HG02642 (cell line): ENCODE data around the gene ANKFY1.
A peak's percentile ranks its signal among the peaks of the same experiment; 100 is the strongest.
"Not testable (repeated sequence)": the region's sequence is repeated elsewhere in the genome, so short reads cannot be mapped to it uniquely, and the experiment has no call there.

Source experiments
- ATAC-seq: cut with Tn5 transposase; IDR thresholded peaks from one replicate; pipeline ENCODE4 v1.9.1; 2021; ENCODE audit warnings: mild to moderate bottlenecking; ENCODE audit not compliant: unreplicated experiment, poor library complexity

The ANKFY1 gene

DNA sequence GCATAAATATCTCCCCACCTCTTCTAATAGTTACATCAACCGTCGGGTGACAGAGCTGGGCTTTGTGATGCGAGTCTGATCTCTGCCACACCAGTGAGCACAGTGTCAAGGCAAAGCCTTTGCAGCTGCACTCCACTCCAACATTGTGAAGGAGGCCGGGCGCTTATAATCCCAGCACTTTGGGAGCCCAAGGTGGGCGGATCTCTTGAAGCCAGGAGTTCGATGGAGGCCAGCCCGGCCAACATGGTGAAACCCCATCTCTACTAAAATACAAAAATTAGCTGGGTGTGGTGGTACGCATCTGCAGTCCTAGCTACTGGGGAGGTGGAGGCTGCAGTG lies 101.8 kb downstream of the ANKFY1 start:
- no peak for ATAC-seq

DNA sequence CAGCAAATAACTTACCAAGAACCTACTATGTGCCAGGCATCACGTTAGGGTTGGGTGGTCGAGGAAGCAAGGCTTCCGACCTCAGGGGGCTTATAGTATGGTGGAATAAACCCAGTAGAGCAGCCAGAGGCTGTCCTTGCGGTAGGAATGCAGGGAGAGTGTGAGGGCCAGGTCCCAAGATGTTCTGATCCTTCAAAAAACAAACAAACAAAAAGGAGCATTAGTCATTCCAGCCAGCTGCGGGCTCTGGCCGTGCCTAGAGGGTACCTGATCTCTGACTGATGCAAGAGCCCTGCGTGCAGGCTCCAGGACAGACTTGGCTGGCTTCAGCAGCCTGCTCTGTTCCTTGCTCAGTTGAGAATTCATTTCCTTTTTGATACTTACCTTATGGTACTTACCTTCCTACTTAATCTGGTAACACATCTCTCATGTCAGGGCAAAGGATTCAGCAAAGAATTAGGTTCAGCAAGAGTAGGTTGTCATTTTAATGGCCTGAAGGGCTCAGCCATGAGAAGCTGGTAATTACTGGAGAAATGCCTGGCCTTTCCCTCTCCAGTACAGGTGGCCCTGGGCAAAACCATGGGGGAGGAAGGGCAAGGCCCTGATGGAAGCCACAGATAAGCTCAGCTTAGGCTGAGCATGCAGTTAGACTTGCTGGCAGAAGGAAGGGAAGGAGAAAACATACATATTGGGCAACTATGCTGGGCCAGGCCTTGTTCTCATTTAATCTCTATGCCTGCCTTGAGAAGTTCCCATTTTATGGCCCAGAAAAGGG lies 102.4 kb downstream of the ANKFY1 start:
- ATAC-seq, result no peak

DNA sequence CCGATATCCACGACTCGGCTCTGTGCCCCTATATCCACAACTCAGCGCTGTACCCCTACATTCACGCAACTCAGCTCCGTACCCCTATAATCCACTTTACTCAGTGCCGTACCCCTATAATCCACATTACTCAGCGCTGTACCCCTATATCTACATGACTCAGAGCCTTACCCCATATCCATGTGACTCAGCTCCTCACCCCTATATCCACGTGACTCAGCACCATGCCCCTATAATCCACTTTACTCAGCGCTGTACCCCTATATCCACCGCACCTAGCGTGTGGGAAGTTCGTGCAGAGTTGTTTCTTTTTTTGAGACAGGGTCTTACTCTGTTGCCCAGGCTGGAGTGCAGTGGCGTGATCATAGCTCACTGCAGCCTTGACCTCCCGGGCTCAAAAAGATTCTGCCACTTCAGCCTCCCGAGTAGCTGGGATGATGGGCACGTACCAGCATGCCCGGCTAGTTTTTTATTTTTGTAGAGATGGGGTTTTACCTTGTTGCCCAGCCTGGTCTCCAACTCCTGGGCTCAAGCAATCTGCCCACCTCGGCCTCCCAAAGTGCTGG lies 103.4 kb downstream of the ANKFY1 start:
- ATAC-seq, result no peak

DNA sequence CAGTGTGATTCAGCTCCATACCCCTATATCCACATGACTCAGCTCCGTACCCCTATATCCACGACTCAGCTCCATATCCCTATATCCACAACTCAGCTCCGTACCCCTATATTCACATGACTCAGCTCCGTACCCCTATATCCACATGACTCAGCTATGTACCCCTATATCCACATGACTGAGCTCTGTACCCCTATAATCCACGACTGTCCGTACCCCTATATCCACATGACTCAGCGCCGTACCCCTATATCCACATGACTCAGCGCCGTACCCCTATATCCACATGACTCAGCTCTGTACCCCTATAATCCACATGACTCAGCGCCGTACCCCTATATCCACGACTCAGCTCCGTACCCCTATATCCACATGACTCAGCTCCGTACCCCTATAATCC lies 104.0 kb downstream of the ANKFY1 start:
- no peak for ATAC-seq

DNA sequence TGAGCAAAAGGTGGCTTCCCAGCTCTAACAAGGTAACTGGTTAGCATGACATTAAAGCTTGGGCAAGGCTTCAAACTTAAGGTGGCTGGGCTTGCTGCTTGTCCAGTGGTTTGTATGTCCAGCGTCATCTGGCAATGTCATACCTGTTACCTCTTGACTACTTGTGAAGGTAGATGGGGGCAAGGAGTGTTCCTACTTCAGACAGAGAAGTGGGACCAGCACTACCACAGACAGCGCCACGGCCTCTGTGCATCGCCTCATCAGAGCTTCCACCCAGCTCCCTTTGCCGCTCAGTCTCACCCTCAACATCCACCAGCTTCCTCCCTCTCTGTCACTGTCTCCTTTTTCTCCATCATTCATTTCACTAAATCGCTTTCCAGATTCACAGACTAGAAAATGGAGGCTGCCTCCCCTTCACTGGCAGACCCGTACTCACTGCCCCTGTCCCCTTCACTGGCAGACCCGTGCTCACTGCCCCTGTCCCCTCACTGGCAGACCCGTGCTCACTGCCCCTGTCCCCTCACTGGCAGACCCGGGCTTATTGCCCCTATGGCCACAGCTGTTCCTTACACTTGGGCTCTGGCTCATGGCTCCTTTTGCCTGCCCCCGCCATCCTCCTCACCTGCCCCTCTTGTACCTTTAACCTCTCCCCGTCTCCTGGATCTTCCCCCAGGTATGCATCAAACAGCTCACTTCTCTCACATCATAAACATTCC lies 106.0 kb downstream of the ANKFY1 start:
- ATAC-seq, result no peak

DNA sequence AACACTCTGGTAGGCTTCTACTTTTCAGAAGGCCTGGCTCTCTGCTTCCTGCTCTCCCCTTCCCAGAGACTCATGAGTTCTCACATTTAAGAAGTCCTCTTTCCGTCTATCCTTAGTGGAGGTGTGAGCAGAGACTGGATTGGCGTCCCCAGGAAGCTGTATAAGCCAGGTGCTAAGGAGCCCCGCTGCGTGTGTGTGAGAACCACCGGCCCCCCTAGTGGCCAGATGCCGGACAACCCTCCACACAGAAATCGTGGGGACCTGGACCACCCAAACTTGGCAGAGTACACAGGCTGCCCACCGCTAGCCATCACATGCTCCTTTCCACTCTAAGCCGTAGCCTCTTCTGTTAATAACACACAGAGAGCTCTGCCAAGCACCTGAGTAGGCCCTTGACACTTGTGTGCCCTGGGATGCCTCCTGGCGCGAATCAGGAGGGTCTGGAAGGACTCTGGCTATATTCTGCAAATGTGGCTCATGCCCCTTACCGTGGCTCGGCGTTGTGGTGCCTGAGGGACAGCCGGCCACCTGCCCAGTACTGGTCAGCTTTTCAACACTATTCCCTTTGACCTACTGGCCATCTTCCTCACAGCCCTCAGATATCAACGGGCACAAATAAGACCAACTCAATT lies 106.9 kb downstream of the ANKFY1 start:
- ATAC-seq, result no peak

DNA sequence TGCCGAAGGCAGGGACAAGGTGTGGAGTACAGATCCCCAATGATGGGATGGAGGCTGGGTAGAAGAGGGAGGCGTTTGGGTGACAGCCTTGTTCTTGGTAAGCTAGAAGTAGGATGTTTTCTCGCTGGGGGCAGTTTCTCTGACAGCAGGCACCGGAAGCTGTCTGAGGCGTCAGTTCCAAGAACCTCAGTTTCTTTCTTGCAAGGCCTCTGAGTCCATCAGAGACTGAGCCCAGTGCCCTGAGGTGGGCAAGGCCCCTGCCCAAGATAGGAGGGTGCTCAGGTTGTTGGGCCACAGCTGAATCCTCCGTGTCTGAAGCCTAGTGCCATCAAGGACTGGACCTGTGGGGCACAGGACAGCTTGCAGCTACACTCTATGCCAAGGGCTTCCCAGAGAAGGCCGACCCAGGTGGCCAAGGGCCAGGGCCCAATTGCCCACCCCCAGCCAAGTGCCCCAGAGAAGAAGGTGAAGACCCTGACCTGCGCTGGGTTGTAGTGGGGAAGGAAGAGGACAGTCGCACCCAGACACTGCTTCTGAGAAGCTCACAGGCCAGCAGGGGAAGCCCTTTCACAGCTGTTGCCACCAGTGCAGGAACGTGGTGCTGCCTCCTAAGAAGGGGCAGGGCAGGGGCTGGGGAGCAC lies 107.7 kb downstream of the ANKFY1 start:
- ATAC-seq, result no peak

DNA sequence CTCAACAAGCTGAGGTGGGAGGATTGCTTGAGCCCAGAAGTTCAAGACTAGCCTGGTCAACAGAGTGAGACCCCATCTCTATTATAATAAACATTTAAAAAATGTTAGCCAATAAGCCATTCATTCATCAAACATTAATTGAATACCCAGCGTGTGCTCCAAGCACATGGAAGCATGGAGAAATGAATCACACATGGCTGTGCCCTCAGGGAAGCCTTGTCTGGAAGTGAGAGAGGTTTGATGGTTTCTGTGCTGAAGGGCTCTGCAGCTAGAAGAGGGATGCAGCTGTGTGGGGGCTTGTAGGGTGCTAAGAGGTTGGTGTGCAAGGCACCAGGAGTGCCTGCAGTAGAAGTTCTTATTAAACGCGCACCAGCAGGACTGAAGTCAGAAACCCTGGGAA lies 109.6 kb downstream of the ANKFY1 start:
- no peak for ATAC-seq

DNA sequence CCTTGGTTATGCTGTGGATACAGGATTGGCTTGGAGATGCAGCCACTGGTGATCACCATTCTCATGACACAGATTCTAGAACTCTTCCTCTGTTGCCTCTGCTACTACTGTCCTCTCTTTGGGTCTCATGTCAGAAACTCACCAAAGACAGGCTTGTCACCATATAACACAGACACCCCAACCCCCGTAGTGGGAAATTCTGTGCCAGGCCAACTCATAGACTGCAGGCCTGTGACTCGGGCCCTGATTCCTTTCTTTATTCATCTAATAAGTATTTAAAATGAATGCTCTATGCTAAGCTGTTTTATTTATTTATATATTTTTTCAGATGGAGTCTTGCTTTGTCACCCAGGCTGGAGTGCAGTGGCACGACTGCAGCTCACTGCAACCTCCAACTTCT lies 111.3 kb downstream of the ANKFY1 start:
- no peak for ATAC-seq

DNA sequence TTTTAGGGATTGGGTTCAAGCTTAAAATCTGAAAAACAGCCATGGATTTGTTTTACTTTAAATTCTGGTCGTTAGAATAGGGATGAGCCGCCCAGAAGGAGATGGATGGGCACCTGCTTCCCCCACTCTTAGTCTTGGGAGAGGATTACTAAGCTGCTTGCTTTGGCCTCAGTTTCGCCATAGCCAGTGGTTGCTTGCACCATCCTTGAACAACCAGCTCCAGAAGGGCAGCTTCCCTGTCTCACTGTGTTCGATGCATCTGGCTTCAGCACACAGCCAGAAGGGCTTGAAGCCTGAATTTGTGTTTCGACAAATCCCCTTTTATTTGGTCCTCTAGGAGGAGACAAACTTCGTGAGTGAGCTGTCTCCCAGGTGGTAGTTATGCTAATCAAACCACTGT lies 113.7 kb downstream of the ANKFY1 start:
- ATAC-seq, result no peak

DNA sequence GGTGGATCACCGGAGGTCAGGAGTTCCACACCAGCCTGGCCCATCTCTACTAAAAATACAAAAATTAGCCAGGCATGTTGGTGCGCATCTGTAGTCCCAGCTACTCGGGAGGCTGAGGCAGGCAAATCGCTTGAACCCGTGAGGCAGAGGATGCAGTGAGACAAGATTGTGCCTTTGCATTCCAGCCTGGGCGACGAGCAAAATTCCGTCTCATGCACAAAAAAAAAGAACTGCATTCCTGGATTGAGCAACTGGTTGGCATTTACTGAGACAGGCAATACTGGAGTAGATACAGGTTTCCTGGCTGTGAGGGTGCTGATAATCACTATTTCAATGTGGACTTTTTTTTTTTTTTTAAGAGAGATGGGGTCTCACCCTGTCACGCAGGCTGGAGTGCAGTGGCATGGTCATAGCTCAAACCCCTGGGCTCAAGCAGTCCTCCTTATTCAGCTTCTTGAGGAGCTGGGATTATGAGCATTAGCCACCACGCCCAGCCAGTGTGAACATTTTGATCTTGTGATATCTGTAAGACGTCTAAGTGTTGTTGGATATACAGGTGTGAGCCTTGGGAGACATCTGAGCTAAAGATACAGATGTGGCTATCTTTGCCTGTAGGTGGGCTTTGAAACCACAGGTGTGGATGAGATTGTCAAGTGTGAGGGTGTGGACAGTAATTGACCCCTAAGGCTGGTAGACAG lies 115.0 kb downstream of the ANKFY1 start:
- no peak for ATAC-seq

DNA sequence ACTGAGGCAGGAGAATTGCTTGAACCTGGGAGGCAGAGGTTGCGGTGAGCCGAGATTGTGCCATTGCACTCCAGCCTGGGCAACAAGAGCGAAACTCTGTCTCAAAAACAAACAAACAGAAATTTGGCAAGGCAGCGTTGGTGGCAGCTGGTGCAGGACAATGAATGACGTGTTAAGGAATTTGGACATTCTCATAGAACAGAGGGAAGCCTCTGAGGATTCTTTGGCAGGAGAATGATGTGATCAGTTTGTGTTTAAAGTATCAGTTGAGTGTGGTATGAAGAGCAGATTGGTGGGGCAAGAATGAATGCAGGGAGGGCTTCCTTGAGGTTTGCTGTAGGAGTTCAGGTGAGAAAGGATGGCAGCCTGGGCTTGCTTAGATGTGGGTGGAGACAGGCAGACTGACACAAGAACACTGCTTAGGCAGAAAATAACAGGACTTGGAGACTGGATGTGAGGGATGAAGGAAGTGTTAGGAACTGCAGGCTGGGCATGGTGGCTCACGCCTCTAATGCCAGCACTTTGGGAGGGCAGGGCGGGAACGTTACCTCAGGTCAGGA lies 115.9 kb downstream of the ANKFY1 start:
- ATAC-seq, result no peak

DNA sequence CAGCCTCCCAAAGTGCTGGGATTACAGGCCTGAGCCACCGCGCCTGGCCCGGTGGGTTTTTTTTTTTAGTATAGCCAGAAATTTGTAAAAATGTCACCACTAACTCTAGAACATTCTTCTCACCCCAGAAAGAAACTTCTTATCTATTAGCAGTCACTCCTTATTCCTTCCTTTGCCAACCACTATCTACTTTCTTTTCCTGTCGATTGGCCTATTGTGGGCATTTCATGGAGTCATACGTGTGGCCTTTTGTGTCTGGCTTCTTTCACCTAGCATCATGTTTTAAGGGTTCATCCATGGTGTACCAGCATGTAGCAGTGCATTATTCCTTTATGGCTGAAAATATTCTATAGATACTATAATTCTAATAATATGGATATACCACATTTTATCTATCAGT lies 117.1 kb downstream of the ANKFY1 start:
- no peak for ATAC-seq

DNA sequence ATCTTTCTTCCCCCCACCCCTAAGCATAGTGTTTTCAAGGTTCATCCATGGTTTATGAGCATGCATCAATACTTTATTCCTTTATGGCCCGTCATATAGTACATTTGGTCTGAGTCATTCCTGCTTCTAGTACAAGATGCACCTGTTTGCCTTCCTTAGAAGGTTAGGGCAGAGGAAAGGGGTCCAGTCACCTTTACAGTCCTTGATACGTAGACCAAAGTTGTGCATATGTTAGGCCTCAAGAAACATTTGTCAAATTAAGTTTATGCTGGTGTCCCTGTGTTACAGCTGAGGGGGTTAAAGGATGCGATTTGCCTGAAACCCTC lies 119.4 kb downstream of the ANKFY1 start:
- no peak for ATAC-seq

DNA sequence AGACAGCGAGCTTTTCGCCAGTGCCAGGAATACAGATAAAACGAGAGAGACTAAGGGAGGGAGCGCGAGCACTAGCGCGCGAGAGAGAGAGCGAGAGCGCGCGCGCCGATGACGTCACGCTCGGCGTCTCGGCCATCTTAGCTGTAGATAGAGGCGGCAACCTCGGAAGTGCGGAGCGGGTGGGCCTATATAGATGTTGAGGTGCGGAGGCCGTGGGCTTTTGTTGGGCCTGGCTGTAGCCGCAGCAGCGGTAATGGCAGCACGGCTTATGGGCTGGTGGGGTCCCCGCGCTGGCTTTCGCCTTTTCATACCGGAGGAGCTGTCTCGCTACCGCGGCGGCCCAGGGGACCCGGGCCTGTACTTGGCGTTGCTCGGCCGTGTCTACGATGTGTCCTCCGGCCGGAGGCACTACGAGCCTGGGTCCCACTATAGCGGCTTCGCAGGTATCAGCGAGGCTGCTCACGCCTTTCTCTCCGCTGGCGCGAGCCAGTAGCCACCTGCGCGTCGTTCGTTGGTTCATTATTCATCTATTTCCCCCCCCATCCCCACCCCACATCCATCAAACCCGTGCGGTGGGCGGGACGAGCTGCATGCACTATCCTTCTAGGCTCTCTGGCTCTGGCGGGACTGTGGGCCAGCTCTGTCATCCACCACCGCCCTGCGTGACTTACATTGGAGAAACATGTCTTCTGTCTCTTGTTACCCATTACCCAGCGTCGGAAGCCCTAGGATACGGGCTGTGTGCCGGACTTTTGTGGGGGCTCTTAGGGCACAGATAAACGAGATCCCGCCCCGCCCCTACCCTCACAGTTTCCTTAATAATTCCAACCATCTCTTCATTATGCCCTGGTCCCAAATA lies 120.0 kb downstream of the ANKFY1 start:
- peak; percentile 68 for ATAC-seq

DNA sequence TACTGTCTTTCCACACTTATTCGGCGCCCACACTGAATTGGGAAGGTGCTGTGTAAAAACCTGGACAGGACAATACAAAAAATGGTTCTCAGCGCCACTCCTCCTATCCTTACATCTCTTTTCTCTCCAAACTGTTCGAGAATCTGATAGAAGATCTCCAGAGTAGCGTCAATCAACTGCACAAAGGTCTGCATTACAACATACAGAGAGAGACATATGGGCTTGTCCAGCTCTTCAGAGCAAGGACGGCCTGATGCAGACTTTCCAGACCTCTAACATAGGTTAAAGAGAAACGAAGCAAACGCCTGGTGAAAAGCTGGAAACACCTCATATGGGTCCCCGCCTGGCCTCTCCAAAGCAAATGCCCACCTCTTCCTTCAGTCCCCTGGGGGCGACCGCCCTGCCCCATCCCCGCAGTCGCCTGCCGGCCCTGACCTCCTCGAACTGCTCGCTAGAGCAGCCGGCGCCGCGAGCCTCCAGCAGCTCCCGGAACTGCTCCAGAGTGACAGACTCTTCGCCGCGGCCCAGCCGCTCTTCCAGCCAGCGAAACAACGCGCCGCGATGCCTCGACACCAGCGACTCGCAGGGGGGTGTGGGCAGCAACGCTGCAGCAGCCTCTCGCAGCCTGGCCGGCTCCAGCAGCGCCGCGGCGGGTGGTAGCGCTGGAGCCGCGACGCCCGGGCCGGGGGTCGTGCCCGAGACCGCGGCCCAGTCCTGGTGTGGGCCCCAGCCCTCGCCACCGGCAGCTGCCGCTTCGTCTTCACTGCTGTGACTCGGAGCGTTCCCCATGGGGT lies 121.5 kb downstream of the ANKFY1 start:
- peak; percentile 26 for ATAC-seq

DNA sequence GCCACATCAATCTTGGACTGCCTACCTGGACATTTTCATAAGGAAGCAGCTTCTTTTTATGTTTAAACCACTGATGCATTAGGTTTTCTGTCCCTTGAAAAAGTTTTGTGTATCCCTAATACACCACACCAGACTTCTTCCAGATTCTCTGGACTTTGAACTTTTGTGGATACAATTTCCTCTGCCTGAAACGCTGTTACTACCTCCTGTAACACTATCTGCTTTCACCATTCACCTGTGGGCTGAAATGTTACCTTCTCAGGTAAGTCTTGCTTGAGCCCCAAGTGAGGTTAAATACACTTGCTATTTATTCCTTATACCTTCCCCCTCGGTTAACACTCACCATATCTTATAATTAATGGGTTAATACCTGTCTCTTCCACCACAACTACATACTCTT lies 123.7 kb downstream of the ANKFY1 start:
- no peak for ATAC-seq

DNA sequence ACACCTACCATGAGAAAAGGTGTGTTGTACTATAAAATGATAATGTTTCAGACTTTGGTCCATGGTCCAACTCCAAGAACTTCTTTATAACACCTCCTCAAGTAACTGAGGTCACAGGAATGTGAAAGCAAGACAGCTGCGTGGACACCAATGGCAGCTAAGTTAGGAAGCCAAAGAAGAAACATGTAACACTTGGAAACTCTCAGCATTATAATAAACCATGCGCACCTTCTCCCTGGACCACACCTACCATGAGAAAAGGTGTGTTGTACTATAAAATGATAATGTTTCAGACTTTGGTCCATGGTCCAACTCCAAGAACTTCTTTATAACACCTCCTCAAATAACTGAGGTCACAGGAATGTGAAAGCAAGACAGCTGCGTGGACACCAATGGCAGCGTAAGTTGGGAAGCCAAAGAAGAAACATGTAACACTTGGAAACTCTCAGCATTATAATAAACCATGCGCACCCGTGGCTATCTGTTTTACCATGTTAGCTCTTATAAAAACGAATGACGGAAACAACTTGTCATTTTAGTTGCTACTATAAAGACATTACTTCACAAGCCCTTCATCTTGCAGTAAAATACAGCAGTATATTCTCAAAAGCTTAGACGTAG lies 124.8 kb downstream of the ANKFY1 start:
- ATAC-seq, result not testable (repeated sequence)
